Measurements from ENCODE around the gene COMTD1.

GRCh38 chr10:75210282-75211006 is 25.3 kb downstream of the COMTD1 start, which contains the start of gene VDAC2:
- TF ChIP-seq REST (IDR thresholded peaks at IDR 0.05; ENCODE audit: insufficient replicate concordance, low read depth) (peak; percentile 4), CTCF (IDR thresholded peaks at IDR 0.05; ENCODE audit: insufficient read depth, low read length) (no peak)

Data from HL-60 (cell line).